Endothelial cell of umbilical vein (primary cell): Measurements from ENCODE around the gene FAU. TPM values are rescaled to one million over a fixed set of nuclear protein-coding genes. Genes with fewer than 3 reads are reported as not detected.

Experiments
- BruUV-seq: library from RNA; stranded (reverse); fragments of 400-500 nt; replicated peaks from 2 replicates; lab custom pipeline; 2021; lab: Mats Ljungman, UMichigan
- CTCF ChIA-PET: fragments of 300-600, 350-600 bp; sonication (Branson Sonifier 250); formaldehyde crosslinking; loops from one replicate; lab custom pipeline; 2021; ENCODE audit warnings: antibody characterized with exemption, inconsistent platforms; lab: Charles Lee
- POLR2A ChIA-PET: fragments of 300-600, 350-600 bp; sonication (Branson Sonifier 250); formaldehyde crosslinking; loops from one replicate; lab custom pipeline; 2021; ENCODE audit warnings: antibody characterized with exemption, inconsistent platforms; lab: Charles Lee
- DNase-seq: peaks from one replicate; pipeline ENCODE4 v3.0.0-alpha.2; 2011; ENCODE audit warnings: low read depth, low spot score
- FAIRE-seq: peaks from 2 replicates; lab custom pipeline; 2011; peaks lifted over from hg19 to GRCh38; lab: Jason Lieb, UNC
- H2AFZ ChIP-seq: 2 replicates; pipeline ENCODE4 v1.6.0; 2012; ENCODE audit warnings: low read depth, low read length, control low read depth, inconsistent platforms
- H3K27ac ChIP-seq: 2 replicates; pipeline ENCODE4 v1.5.1; 2011; ENCODE audit warnings: low read depth, mild to moderate bottlenecking, control low read depth, low read length, moderate library complexity; ENCODE audit not compliant: insufficient read depth
- H3K27me3 ChIP-seq, 2 experiments: 2 replicates each; pipeline versions ENCODE4 v1.6.0 to v1.6.1; 2011; ENCODE audit warnings: low read length in 2 of 2, mixed read lengths in 1 of 2; ENCODE audit not compliant: control insufficient read depth in 2 of 2, insufficient read depth in 2 of 2
- H3K36me3 ChIP-seq, 2 experiments: 2 replicates in 1 of 2; 3 replicates in 1 of 2; pipeline ENCODE4 v1.5.1; 2011; ENCODE audit warnings: low read length in 2 of 2, mild to moderate bottlenecking in 1 of 2, moderate library complexity in 1 of 2; ENCODE audit not compliant: control insufficient read depth in 2 of 2, insufficient read depth in 2 of 2; ENCODE audit errors: extremely low read depth in 1 of 2
- H3K4me1 ChIP-seq: 3 replicates; pipeline ENCODE4 v1.5.1; 2011; ENCODE audit warnings: mild to moderate bottlenecking, low read length; ENCODE audit not compliant: control insufficient read depth, insufficient read depth; ENCODE audit errors: extremely low read depth
- H3K4me2 ChIP-seq: 2 replicates; pipeline ENCODE4 v1.6.1; 2011; ENCODE audit warnings: low read length, control low read depth, mixed read lengths; ENCODE audit not compliant: insufficient read depth
- H3K4me3 ChIP-seq, 3 experiments: fragments of 200-600 bp in 1 of 3; sonication (generic), shearing (Covaris generic) in 1 of 3; replicated peaks in 1 of 3; 2 replicates each; pipeline ENCODE4 v1.5.1; 2011 to 2016; ENCODE audit warnings: control low read depth in 3 of 3, low read length in 3 of 3, mild to moderate bottlenecking in 2 of 3, inconsistent platforms in 1 of 3, low read depth in 1 of 3, moderate library complexity in 1 of 3; ENCODE audit not compliant: insufficient read depth in 1 of 3
- H3K79me2 ChIP-seq: 2 replicates; pipeline ENCODE4 v1.6.0; 2012; ENCODE audit warnings: low read length, inconsistent platforms; ENCODE audit not compliant: control insufficient read depth, insufficient read depth
- H3K9ac ChIP-seq: replicated peaks from 2 replicates; pipeline ENCODE3; 2011; ENCODE audit warnings: low read length, control low read depth; ENCODE audit not compliant: insufficient read depth; ENCODE audit errors: extremely low read depth
- H3K9me1 ChIP-seq: replicated peaks from 3 replicates; pipeline ENCODE4 v1.6.0; 2011; ENCODE audit warnings: mild to moderate bottlenecking, low read length; ENCODE audit not compliant: control insufficient read depth, insufficient read depth; ENCODE audit errors: extremely low read depth
- H3K9me3 ChIP-seq: replicated peaks from 2 replicates; pipeline ENCODE4 v1.5.1; 2012; ENCODE audit warnings: low read length, inconsistent platforms; ENCODE audit not compliant: control insufficient read depth, insufficient read depth
- H4K20me1 ChIP-seq: replicated peaks from 2 replicates; pipeline ENCODE3; 2011; ENCODE audit warnings: mild to moderate bottlenecking, low read length; ENCODE audit not compliant: control insufficient read depth, insufficient read depth; ENCODE audit errors: extremely low read depth
- EZH2 ChIP-seq: IDR thresholded peaks from 2 replicates; pipeline ENCODE4 v1.6.1; 2012; ENCODE audit warnings: borderline replicate concordance, low read depth, mild to moderate bottlenecking, moderate library complexity, low read length, inconsistent platforms; ENCODE audit not compliant: severe bottlenecking
- FOS ChIP-seq: IDR thresholded peaks from 2 replicates; pipeline ENCODE4 v1.6.1; 2011; ENCODE audit warnings: mild to moderate bottlenecking, low read length, moderate library complexity, borderline replicate concordance; ENCODE audit not compliant: insufficient read depth
- GATA2 ChIP-seq: IDR thresholded peaks from 2 replicates; pipeline ENCODE4 v1.7.0; 2011; ENCODE audit warnings: low read depth, mild to moderate bottlenecking, moderate library complexity, mixed read lengths, low read length; ENCODE audit not compliant: insufficient read length, insufficient read depth
- JUN ChIP-seq: IDR thresholded peaks from 2 replicates; pipeline ENCODE4 v1.6.1; 2011; ENCODE audit warnings: borderline replicate concordance, low read depth; ENCODE audit not compliant: insufficient read length, insufficient read depth
- MAX ChIP-seq: IDR thresholded peaks from 2 replicates; pipeline ENCODE4 v1.6.1; 2011; ENCODE audit not compliant: insufficient read depth, insufficient read length
- MYC ChIP-seq: IDR thresholded peaks from one replicate; pipeline ENCODE4 v1.6.1; 2011; ENCODE audit warnings: mild to moderate bottlenecking, low read depth, low read length
- POLR2A ChIP-seq: IDR thresholded peaks from 2 replicates; pipeline ENCODE4 v1.6.1; 2012; ENCODE audit warnings: low read depth, mild to moderate bottlenecking, control low read depth, low read length
- POLR2AphosphoS5 ChIP-seq: IDR thresholded peaks from 2 replicates; pipeline ENCODE4 v1.6.1; 2012; ENCODE audit warnings: low read depth, mild to moderate bottlenecking, control low read depth, low read length, moderate library complexity; ENCODE audit not compliant: insufficient read depth
- dilution Hi-C: fragments of 300-500 bp; cut with MboI; formaldehyde crosslinking; loops from one replicate; pipeline ENCODE4 v1.15.0; 2019; ENCODE audit warnings: low sequenced_read_pairs; ENCODE audit not compliant: extremely low pct_ligation_motif_present
- intact Hi-C: fragments of 100-400 bp; cut with micrococcal nuclease; formaldehyde crosslinking; loops from one replicate; pipeline ENCODE4 v1.10.0; 2022
- polyA plus RNA-seq, 4 experiments: library from polyadenylated mRNA; depleted of rRNA in 3 of 4; stranded (reverse) in 3 of 4; unstranded in 1 of 4; fragments of >200 nt; gene quantifications; 2 replicates each; pipeline versions ENCODE4 v1.2.1 to v1.2.3, GENCODE V29; 2011 to 2012; ENCODE audit warnings: missing spikeins in 1 of 4
- total RNA-seq: library from RNA; stranded (reverse); gene quantifications from 2 replicates; pipeline ENCODE4 v1.2.3, GENCODE V29; 2021
- TF ChIP-seq, protein P1 (sequence below), 2 donors: IDR thresholded peaks; 1 replicate in 1 of 2; 2 replicates in 1 of 2; pipeline ENCODE4 v1.5.1; 2011; ENCODE audit warnings: low read length in 2 of 2, mild to moderate bottlenecking in 2 of 2, moderate library complexity in 2 of 2, control low read depth in 1 of 2, inconsistent platforms in 1 of 2, low read depth in 1 of 2; ENCODE audit not compliant: insufficient read depth in 1 of 2; ENCODE audit errors: extremely low read depth in 1 of 2

FAU gene
- total and polyA plus RNA-seq, 2 donors (not counting 3 experiments of a cell fraction or from before 2014, with no cell fraction given): 741 to 746 TPM

DNA sequence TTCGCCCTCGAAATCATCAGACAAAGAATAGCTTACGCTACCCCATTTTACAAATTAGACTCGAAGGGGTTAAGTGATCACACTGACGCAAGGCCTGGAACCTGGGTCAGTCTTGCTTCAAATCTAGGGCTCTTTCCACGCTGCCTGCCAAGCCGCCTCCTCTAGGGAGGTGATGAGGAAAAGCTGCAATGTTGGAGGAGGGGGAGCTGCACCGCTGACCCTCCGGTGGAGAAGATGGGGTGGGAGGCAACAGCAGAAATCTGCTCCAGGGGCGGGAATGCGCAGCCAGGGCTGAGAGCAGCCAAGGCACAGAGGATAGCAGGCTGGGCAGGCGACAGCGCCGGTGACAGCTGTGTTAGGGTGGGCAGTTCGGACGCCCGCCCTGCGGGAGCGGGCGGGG lies 11.8 kb upstream of the FAU start:
- DNase-seq (peak; percentile 40), FAIRE-seq (peak; percentile 15)
- Histone ChIP-seq H3K9ac (peak overlapping the region; percentile 92), H3K27ac (peak overlapping the region; percentile 89), H3K4me2 (peak overlapping the region; percentile 62), H3K4me1 (peaks cover 12% of the 10 kb centered on the region), H3K27me3 (no peaks in the 10 kb centered on the region), H3K4me3 (peak overlapping the region; percentile 51 to 62 (median 52)), H3K9me3 (no peaks in the 10 kb centered on the region), H3K36me3 (peaks cover under 1 to 30% of the 10 kb centered on the region in 2 experiments), H4K20me1 (no peaks in the 10 kb centered on the region), H3K79me2 (peaks cover 14% of the 10 kb centered on the region), H3K9me1 (no peaks in the 10 kb centered on the region), H2AFZ (peak overlapping the region; percentile 80)
- no TSS peak for BruUV-seq
- TF ChIP-seq, protein P1, sequence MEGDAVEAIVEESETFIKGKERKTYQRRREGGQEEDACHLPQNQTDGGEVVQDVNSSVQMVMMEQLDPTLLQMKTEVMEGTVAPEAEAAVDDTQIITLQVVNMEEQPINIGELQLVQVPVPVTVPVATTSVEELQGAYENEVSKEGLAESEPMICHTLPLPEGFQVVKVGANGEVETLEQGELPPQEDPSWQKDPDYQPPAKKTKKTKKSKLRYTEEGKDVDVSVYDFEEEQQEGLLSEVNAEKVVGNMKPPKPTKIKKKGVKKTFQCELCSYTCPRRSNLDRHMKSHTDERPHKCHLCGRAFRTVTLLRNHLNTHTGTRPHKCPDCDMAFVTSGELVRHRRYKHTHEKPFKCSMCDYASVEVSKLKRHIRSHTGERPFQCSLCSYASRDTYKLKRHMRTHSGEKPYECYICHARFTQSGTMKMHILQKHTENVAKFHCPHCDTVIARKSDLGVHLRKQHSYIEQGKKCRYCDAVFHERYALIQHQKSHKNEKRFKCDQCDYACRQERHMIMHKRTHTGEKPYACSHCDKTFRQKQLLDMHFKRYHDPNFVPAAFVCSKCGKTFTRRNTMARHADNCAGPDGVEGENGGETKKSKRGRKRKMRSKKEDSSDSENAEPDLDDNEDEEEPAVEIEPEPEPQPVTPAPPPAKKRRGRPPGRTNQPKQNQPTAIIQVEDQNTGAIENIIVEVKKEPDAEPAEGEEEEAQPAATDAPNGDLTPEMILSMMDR (IDR thresholded peaks at IDR 0.05; ENCODE audit: extremely low read depth in 1 of 2, insufficient read depth in 1 of 2, low read depth in 1 of 2, low read length in 2 of 2): no peak
- no peak for TF ChIP-seq FOS
- TF ChIP-seq MYC: no peak
- TF ChIP-seq JUN: no peak
- no peak for TF ChIP-seq GATA2
- TF ChIP-seq EZH2: no peak
- TF ChIP-seq POLR2A: no peak
- TF ChIP-seq POLR2AphosphoS5: no peak
- no peak for TF ChIP-seq MAX
- CTCF ChIA-PET: interaction anchor here (0.6 to 4.0 kb wide), 4 partner anchors 17 to 1300 kb away, joined by 3 to 27 read pairs (median 6); partner anchors contain the start of genes CAPN1, TM7SF2 and ZNHIT2
- POLR2A ChIA-PET: no interaction called here
- dilution Hi-C loops (no loop called here), intact Hi-C loops (loop anchor here (1.0 kb wide), 2 partner anchors 36 to 48 kb away; partner anchors contain the start of gene CAPN1)
